ENCODE results near the gene PTDSS2.
"Not testable (repeated sequence)": the region's sequence is repeated elsewhere in the genome, so short reads cannot be mapped to it uniquely, and the experiment has no call there.

The PTDSS2 gene

DNA sequence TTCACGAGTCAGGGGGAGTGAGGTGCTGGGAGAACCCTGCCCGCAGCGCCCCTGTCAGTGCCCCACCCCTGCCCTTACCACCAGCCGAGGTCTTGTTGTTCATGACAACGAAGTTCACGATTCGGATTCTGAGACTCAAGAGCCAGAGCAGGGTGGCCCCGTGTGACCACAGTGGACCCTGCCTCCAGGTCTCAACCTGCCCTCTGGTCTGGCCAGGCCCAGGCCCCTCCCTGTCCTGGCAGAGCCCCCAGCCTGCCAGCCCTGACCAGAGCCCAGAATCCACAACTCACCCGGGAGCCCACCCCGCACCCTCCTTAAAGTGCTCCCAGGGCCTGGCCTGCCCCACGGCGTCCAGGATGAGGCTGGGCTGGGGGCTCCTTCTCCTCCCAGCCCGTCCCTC is 18.2 kb upstream of the PTDSS2 start:
- no peak for DNase-seq (ENCODE audit: low read depth, low spot score)
- ChIA-PET POLR2A (no interaction called here), CTCF (no interaction called here)
- TF ChIP-seq CTCF (IDR thresholded peaks at IDR 0.05; ENCODE audit: insufficient read depth, low read length, missing control alignments): no peak
- H3K4me3 ChIP-seq (ENCODE audit: low read depth, low read length): no peak overlapping the region

- TF ChIP-seq CTCF (IDR thresholded peaks at IDR 0.05; ENCODE audit: insufficient read depth, low read length, missing control alignments): no peak
- DNase-seq (ENCODE audit: low read depth, low spot score): no peak
- POLR2A ChIA-PET: no interaction called here
- CTCF ChIA-PET: no interaction called here
- no peak overlapping the region for H3K4me3 ChIP-seq (ENCODE audit: low read depth, low read length)
These were observed 17.5 kb upstream of the PTDSS2 start for GRCh38 chr11:432501-433100.

DNA sequence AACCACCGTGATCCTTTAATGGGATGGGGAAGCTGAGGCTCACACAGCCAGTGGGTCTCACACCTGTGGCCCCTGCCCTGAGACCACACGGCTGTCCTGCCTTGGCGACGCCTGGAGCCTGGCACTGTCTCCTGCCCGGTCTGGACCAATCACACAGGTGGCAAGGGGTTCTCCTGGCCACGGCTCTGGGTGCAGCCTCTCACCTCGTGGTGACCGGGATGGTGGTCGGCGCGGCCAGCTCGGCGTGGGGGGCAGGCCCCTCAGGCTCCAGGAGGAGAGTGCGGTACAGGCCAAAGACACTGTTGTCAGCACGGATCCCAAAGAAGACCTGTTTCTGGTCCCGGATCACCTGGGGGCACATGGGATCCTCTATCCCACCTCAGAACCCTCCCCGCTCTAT is 17.0 kb upstream of the PTDSS2 start:
- no peak for TF ChIP-seq CTCF (IDR thresholded peaks at IDR 0.05; ENCODE audit: insufficient read depth, low read length, missing control alignments)
- ChIA-PET POLR2A (no interaction called here), CTCF (no interaction called here)
- H3K4me3 ChIP-seq (ENCODE audit: low read depth, low read length): no peak overlapping the region
- DNase-seq (ENCODE audit: low read depth, low spot score): no peak

- POLR2A ChIA-PET: no interaction called here
- CTCF ChIA-PET: no interaction called here
- no peak overlapping the region for H3K4me3 ChIP-seq (ENCODE audit: low read depth, low read length)
- no peak for TF ChIP-seq CTCF (IDR thresholded peaks at IDR 0.05; ENCODE audit: insufficient read depth, low read length, missing control alignments)
- DNase-seq (ENCODE audit: low read depth, low spot score): no peak
These were observed 16.4 kb upstream of the PTDSS2 start for GRCh38 chr11:433641-434040.

- DNase-seq (ENCODE audit: low read depth, low spot score): no peak
- POLR2A ChIA-PET: no interaction called here
- TF ChIP-seq CTCF (IDR thresholded peaks at IDR 0.05; ENCODE audit: insufficient read depth, low read length, missing control alignments): no peak
- CTCF ChIA-PET: no interaction called here
- H3K4me3 ChIP-seq (ENCODE audit: low read depth, low read length): no peak overlapping the region
These were observed 15.6 kb upstream of the PTDSS2 start for GRCh38 chr11:434496-434895.

- CTCF ChIA-PET; POLR2A ChIA-PET; DNase-seq (ENCODE audit: low read depth, low spot score): not testable (repeated sequence)
These were observed 14.9 kb upstream of the PTDSS2 start for GRCh38 chr11:434999-435740.

More at GRCh38 chr11:434999-435740, 14.9 kb upstream of the PTDSS2 start:
- not testable (repeated sequence) for H3K4me3 ChIP-seq (ENCODE audit: low read depth, low read length)

All from AG04449 (cell line).